CD4-positive, alpha-beta memory T cell (primary cell): ENCODE measurements around the gene NACA. TPM values are rescaled to one million over a fixed set of nuclear protein-coding genes. Genes with fewer than 3 reads are reported as not detected.
A peak's percentile ranks its signal among the peaks of the same experiment; 100 is the strongest.

ENCODE experiments used
- CTCF ChIA-PET: fragments of 350-600 bp; sonication (Branson Sonifier 250); formaldehyde crosslinking; loops from one replicate; lab custom pipeline; 2021; ENCODE audit warnings: inconsistent platforms; ENCODE audit not compliant: partially characterized antibody; lab: Charles Lee
- POLR2A ChIA-PET: fragments of 350-600 bp; sonication (Branson Sonifier 250); formaldehyde crosslinking; loops from one replicate; lab custom pipeline; 2021; ENCODE audit not compliant: partially characterized antibody; lab: Charles Lee
- DNase-seq, 5 donors: peaks; one replicate each; pipeline versions ENCODE4 v3.0.0 to v3.0.0-alpha.2; 2020 to 2022; ENCODE audit warnings: mixed read lengths in 1 of 5
- H3K27ac ChIP-seq: one replicate; pipeline ENCODE4 v1.7.0; 2013; ENCODE audit warnings: low read depth, low read length
- H3K27me3 ChIP-seq: 2 replicates; pipeline ENCODE4 v1.7.0; 2013; ENCODE audit warnings: mild to moderate bottlenecking, low read length, moderate library complexity; ENCODE audit not compliant: insufficient read depth
- H3K36me3 ChIP-seq: 2 replicates; pipeline ENCODE4 v1.7.0; 2013; ENCODE audit warnings: mild to moderate bottlenecking, low read length, moderate library complexity; ENCODE audit not compliant: insufficient read depth
- H3K4me1 ChIP-seq: 2 replicates; pipeline ENCODE4 v1.7.0; 2013; ENCODE audit warnings: mild to moderate bottlenecking, low read length, moderate library complexity; ENCODE audit not compliant: insufficient read depth
- H3K4me3 ChIP-seq, 2 donors: one replicate each; pipeline ENCODE4 v1.7.0; 2013; ENCODE audit warnings: low read length in 2 of 2, mild to moderate bottlenecking in 1 of 2
- H3K9me3 ChIP-seq, 2 donors: one replicate each; pipeline ENCODE4 v1.7.0; 2013; ENCODE audit warnings: low read length in 2 of 2, control low read depth in 1 of 2; ENCODE audit not compliant: control insufficient read depth in 1 of 2
- H3K27ac Mint-ChIP-seq, 7 donors: one replicate each; pipeline ENCODE4 v1.8.0; 2020 to 2021; ENCODE audit warnings: mixed read lengths in 7 of 7, mild to moderate bottlenecking in 6 of 7, inconsistent platforms in 3 of 7, moderate library complexity in 3 of 7
- H3K27me3 Mint-ChIP-seq, 2 donors: one replicate each; pipeline ENCODE4 v1.8.0; 2020 to 2021; ENCODE audit warnings: mixed read lengths in 2 of 2
- H3K36me3 Mint-ChIP-seq, 2 donors: one replicate each; pipeline ENCODE4 v1.8.0; 2020 to 2021; ENCODE audit warnings: mixed read lengths in 2 of 2, inconsistent platforms in 1 of 2, mild to moderate bottlenecking in 1 of 2
- H3K4me1 Mint-ChIP-seq, 4 donors: one replicate each; pipeline ENCODE4 v1.8.0; 2020 to 2021; ENCODE audit warnings: mixed read lengths in 4 of 4, mild to moderate bottlenecking in 1 of 4
- H3K4me3 Mint-ChIP-seq, 8 donors: one replicate each; pipeline ENCODE4 v1.8.0; 2020 to 2021; ENCODE audit warnings: mixed read lengths in 8 of 8, mild to moderate bottlenecking in 7 of 8, moderate library complexity in 6 of 8, inconsistent platforms in 3 of 8
- H3K9me3 Mint-ChIP-seq, 8 donors: one replicate each; pipeline ENCODE4 v1.8.0; 2020 to 2021; ENCODE audit warnings: mixed read lengths in 8 of 8, mild to moderate bottlenecking in 5 of 8, inconsistent platforms in 3 of 8, moderate library complexity in 1 of 8
- intact Hi-C: fragments of 100-400 bp; cut with micrococcal nuclease; formaldehyde crosslinking; loops from one replicate; pipeline ENCODE4 v1.15.1; 2023
- polyA plus RNA-seq, 2 donors: library from polyadenylated mRNA; unstranded; fragments of 300-500 nt; fragmentation: Illumina TruSeq; gene quantifications; one replicate each; pipeline ENCODE4 v1.2.3, GENCODE V29; 2021
- total RNA-seq, 2 experiments: library from RNA; stranded (reverse); gene quantifications; one replicate each; pipeline ENCODE4 v1.2.3, GENCODE V29; 2021

Gene NACA
- total and polyA plus RNA-seq, 4 experiments from 2014 or later, result 1,025 to 1,255 (median 1,184) TPM

DNA sequence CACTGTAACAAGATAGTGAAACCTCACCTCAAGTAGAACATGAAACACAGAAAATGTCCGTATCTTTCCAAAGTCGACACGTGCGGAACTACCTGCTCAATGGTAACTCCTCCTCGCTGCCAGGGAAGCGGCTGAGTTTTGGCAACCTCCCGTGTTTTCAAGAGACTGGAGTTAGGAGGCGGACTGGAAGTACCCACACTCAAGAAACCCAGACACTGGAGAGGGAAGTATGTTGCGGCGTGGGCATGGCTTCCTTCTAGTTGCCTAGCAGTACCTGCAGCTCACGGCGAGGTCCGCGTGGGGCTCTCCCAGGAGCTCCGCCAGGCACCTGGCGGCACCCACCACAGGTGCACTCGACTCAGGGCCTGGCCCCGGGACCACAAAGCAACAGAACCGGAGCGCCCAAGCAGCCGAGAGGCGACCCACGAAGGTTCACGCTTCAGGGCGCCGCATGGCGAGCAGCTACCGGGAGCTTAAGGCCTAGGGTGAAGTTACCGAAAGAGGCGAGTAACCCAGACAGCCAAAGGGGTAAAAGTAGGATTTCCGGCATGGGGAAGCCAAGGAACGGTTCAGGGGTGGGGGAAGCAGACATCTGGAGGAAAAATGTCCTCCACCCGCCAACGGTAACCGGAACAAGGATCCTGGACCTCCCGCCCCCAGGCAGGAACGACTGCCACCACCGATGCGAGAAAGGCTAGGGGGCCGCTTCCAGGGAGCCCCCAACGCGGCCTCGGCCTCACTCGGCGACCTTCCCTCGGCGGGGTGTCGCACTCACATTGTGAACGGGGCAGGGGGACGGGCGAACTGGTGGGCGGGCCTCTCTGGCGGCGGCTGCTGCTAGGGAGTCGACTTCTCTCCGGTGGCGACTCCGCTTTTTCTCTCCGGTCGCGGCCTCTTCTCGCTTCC, 37.6 kb downstream of the NACA start:
- H3K4me1 Mint-ChIP-seq, result peaks cover 16 to 57% (median 29%) of the 10 kb centered on the region in 4 donors
- H3K4me3 ChIP-seq, result peak overlapping the region; percentile 61 to 99
- DNase-seq, result peak; percentile 66 to 84 (median 73)
- H3K9me3 ChIP-seq, result no peaks in the 10 kb centered on the region
- peaks cover 43% of the 10 kb centered on the region for H3K4me1 ChIP-seq
- ChIA-PET POLR2A (interaction anchor here (0.6 to 10.9 kb wide), 26 partner anchors 9 to 743 kb away, joined by 3 to 247 read pairs (median 6); partner anchors contain the start of genes ATP5F1B, BAZ2A, IL23A and LRP1), CTCF (interaction anchor here (1.3 to 2.3 kb wide), 5 partner anchors 13 to 424 kb away, joined by 3 to 7 read pairs (median 4); no protein-coding TSS in a partner anchor)
- peaks cover 12 to 39% of the 10 kb centered on the region in 2 donors for H3K36me3 Mint-ChIP-seq
- peak overlapping the region; percentile 99 for H3K27ac ChIP-seq
- H3K9me3 Mint-ChIP-seq, result no peaks in the 10 kb centered on the region
- no peaks in the 10 kb centered on the region for H3K27me3 ChIP-seq
- no peaks in the 10 kb centered on the region for H3K27me3 Mint-ChIP-seq
- intact Hi-C loops, result loop anchor here (1.0 to 5.0 kb wide), 8 partner anchors 38 to 560 kb away; partner anchors contain the start of genes BAZ2A, ESYT1, NACA and NEMP1
- peak overlapping the region; percentile 99 to 100 (median 100) for H3K4me3 Mint-ChIP-seq
- peak overlapping the region; percentile 96 to 100 (median 100) for H3K27ac Mint-ChIP-seq
- no peaks in the 10 kb centered on the region for H3K36me3 ChIP-seq

DNA sequence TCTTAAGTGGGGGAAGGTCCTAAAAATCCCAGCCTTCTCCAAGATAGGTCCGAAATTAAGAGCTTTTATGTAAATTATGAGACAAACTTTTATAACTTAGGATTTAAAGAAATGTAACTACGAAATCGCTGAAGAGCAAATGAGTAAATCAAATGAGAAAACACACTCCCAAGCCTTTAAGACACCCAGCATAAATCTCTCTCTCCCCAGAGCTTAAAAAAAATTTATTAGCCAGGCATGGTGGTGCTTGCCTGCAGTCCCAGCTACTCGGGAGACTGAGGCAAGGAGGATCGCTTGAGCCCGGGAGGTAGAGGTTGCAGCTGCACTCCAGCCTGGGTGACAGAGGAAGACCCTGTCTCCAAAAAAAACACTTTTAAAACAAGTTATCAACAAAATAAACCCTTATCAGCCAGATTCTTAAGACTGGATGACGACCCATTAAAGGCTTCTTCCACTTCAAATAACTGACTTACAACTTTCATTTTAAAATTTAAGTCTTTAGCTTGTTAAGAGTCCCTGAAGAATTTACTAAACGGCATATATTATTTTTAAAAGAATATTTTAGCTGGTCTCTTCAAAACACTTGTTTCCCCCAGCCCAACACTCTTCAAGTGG, 40.2 kb downstream of the NACA start:
- CTCF ChIA-PET, result interaction anchor here (0.7 to 4.7 kb wide), 8 partner anchors 8 to 56 kb away, joined by 3 to 40 read pairs (median 4); partner anchors contain the start of genes ATP5F1B and NACA
- Histone ChIP-seq H3K36me3 (no peaks in the 10 kb centered on the region), H3K4me3 (peak overlapping the region; percentile 33 to 76), H3K9me3 (no peaks in the 10 kb centered on the region), H3K27ac (peak overlapping the region; percentile 99), H3K27me3 (no peaks in the 10 kb centered on the region), H3K4me1 (peaks cover 70% of the 10 kb centered on the region)
- POLR2A ChIA-PET, result interaction anchor here (0.6 to 10.9 kb wide), 15 partner anchors 8 to 836 kb away, joined by 3 to 247 read pairs (median 6); partner anchors contain the start of genes ATP5F1B, BAZ2A, NACA and PRIM1
- intact Hi-C loops, result loop anchor here (1.0 to 5.0 kb wide), 5 partner anchors 48 to 558 kb away; partner anchors contain the start of genes ESYT1, NEMP1 and STAT6
- peak in 3 of 5 donors; percentile 32 to 38 (median 33) for DNase-seq
- H3K27me3 Mint-ChIP-seq, result no peaks in the 10 kb centered on the region
- no peaks in the 10 kb centered on the region for H3K9me3 Mint-ChIP-seq
- H3K4me1 Mint-ChIP-seq, result peaks cover 24 to 76% (median 46%) of the 10 kb centered on the region in 4 donors
- H3K4me3 Mint-ChIP-seq, result peak overlapping the region; percentile 91 to 100 (median 100)
- peak overlapping the region; percentile 96 to 100 (median 100) for H3K27ac Mint-ChIP-seq
- peaks cover 15 to 46% of the 10 kb centered on the region in 2 donors for H3K36me3 Mint-ChIP-seq

DNA sequence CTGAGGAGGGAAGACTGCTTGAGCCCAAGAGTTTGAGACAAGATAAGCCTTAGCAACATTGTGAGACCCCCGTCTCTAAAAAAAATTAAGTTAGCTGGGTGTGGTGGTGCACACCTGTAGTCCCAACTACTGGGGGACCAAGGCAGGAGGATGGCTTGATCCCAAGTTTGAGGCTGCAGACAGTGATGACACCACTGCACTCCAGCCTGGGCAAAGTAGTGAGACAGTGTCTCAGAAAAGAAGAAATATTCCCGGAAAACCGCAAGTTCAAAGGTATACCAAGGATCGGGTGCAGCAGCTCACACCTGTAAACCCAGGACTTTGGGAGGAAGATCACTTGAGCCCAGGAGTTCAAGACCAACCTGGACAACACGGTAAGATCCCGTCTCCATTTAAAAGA, 42.8 kb downstream of the NACA start:
- peak overlapping the region; percentile 99 for H3K27ac ChIP-seq
- H3K9me3 Mint-ChIP-seq, result no peaks in the 10 kb centered on the region
- no peak overlapping the region for H3K4me3 ChIP-seq
- intact Hi-C loops, result no loop called here
- ChIA-PET CTCF (interaction anchor here (0.6 to 4.7 kb wide), 2 partner anchors 41 to 47 kb away, joined by 4 to 40 read pairs; no protein-coding TSS in a partner anchor), POLR2A (interaction anchor here (0.7 to 10.9 kb wide), 9 partner anchors 11 to 493 kb away, joined by 3 to 247 read pairs (median 6); partner anchors contain the start of genes ATP5F1B, BAZ2A, NACA and SMARCC2)
- DNase-seq, result no peak
- H3K36me3 ChIP-seq, result no peaks in the 10 kb centered on the region
- peaks cover 32 to 81% (median 58%) of the 10 kb centered on the region in 4 donors for H3K4me1 Mint-ChIP-seq
- no peaks in the 10 kb centered on the region for H3K27me3 ChIP-seq
- H3K36me3 Mint-ChIP-seq, result peaks cover 18 to 51% of the 10 kb centered on the region in 2 donors
- H3K4me3 Mint-ChIP-seq, result peak overlapping the region; percentile 58 to 100 (median 80)
- peaks cover 83% of the 10 kb centered on the region for H3K4me1 ChIP-seq
- H3K27ac Mint-ChIP-seq, result peak overlapping the region; percentile 69 to 100 (median 96)
- no peaks in the 10 kb centered on the region for H3K9me3 ChIP-seq
- no peaks in the 10 kb centered on the region for H3K27me3 Mint-ChIP-seq

DNA sequence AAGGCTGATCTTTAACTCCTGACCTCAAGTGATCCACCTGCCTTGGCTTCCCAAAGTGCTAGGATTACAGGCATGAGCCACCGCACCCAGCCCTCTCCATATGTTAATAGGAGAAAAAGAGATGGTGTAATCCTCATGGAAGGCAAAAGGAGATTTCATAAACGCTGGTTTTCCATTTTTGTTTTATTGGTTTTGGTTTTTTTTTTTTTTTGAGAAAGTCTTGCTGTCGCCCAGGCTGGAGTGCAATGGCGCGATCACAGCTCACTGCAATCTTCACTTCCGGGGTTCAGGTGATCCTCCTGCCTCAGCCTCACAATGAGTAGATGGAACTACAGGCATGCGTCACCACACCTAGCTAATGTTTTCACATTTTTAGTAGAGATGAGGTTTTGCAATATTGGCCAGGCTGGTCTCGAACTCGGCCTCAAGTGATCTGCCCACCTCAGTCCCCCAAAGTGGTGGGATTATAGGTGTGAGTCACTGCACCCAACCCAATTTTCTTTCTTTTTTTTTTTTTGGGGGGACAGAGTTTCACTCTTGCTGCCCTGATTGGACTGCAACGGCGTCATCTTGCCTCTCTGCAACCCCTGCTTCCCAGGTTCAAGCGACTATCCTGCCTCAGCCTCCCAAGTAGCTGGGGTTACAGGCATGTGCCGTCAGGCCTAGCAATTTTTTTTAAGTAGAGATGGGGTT, 45.1 kb downstream of the NACA start:
- ChIA-PET CTCF (interaction anchor here (1.1 kb wide), 1 partner anchor 80 kb away, joined by 3 read pairs; no protein-coding TSS in a partner anchor), POLR2A (interaction anchor here (0.6 to 3.4 kb wide), 6 partner anchors 8 to 46 kb away, joined by 3 to 29 read pairs (median 4); partner anchors contain the start of genes NACA and PTGES3)
- Histone ChIP-seq H3K27me3 (no peaks in the 10 kb centered on the region), H3K4me3 (no peak overlapping the region), H3K27ac (no peak overlapping the region), H3K4me1 (peaks cover 89% of the 10 kb centered on the region), H3K9me3 (no peaks in the 10 kb centered on the region), H3K36me3 (no peaks in the 10 kb centered on the region)
- peaks cover 17 to 37% of the 10 kb centered on the region in 2 donors for H3K36me3 Mint-ChIP-seq
- H3K9me3 Mint-ChIP-seq, result no peaks in the 10 kb centered on the region
- H3K4me1 Mint-ChIP-seq, result peaks cover 38 to 87% (median 66%) of the 10 kb centered on the region in 4 donors
- intact Hi-C loops, result no loop called here
- peak overlapping the region; percentile 29 to 96 (median 68) for H3K27ac Mint-ChIP-seq
- peak overlapping the region in 4 of 8 donors; percentile 29 to 63 (median 50) for H3K4me3 Mint-ChIP-seq
- no peaks in the 10 kb centered on the region for H3K27me3 Mint-ChIP-seq
- peak in 1 of 5 donors; percentile 22 for DNase-seq

DNA sequence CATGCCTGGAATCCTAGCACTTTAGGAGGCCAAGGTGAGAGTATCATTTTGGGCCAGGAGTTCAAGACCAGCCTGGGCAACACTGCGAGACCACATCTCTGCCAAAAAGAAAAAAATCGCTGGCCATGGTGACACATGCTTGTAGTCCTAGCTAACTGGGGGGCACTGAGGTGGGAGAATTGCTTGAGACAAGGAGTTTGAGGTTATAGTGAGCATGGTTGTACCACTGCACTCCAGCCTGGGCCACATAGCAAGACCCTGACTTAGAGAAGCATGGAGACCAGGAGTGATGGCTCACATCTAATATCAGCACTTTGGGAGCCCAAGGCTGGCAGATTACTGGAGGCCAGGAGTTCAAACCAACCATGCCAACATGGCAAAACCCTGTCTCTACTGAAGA, 46.2 kb downstream of the NACA start:
- Mint-ChIP-seq H3K27ac (peak overlapping the region in 6 of 7 donors; percentile 22 to 80 (median 57)), H3K27me3 (no peaks in the 10 kb centered on the region), H3K9me3 (no peaks in the 10 kb centered on the region), H3K4me3 (peak overlapping the region in 4 of 8 donors; percentile 1 to 59 (median 48)), H3K4me1 (peaks cover 33 to 84% (median 61%) of the 10 kb centered on the region in 4 donors), H3K36me3 (peaks cover 11 to 30% of the 10 kb centered on the region in 2 donors)
- DNase-seq, result no peak
- Histone ChIP-seq H3K4me3 (no peak overlapping the region), H3K27ac (no peak overlapping the region), H3K9me3 (no peaks in the 10 kb centered on the region), H3K27me3 (no peaks in the 10 kb centered on the region), H3K4me1 (peaks cover 88% of the 10 kb centered on the region), H3K36me3 (no peaks in the 10 kb centered on the region)
- intact Hi-C loops, result no loop called here
- ChIA-PET POLR2A (interaction anchor here (0.9 to 4.4 kb wide), 4 partner anchors 8 to 43 kb away, joined by 3 to 29 read pairs (median 10); partner anchors contain the start of gene PTGES3), CTCF (no interaction called here)

DNA sequence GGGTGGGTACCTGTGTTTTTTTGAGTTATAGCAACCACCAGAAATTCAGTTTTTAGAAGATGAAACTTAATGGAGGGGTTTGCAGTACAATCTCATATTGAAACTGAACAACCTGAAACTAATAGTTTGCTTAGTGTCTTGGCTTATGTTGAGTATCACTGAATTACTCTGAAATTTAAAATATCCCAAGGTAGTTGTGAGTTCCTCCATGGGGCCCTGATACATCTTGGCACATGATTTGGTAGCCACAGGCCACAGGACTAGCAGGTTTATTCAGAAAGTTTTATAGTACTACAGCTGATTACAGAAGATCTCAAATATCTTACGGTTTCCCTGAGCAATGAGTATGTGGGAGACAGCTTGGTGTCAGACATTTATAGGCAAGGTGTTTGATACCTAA, 47.4 kb downstream of the NACA start:
- peaks cover 40 to 86% (median 62%) of the 10 kb centered on the region in 4 donors for H3K4me1 Mint-ChIP-seq
- ChIA-PET CTCF (interaction anchor here (1.2 kb wide), 1 partner anchor 41 kb away, joined by 3 read pairs; no protein-coding TSS in a partner anchor), POLR2A (interaction anchor here (0.5 to 4.4 kb wide), 9 partner anchors 8 to 419 kb away, joined by 3 to 29 read pairs (median 4); partner anchors contain the start of genes ANKRD52, BAZ2A, NACA and PTGES3)
- intact Hi-C loops, result no loop called here
- H3K27ac ChIP-seq, result no peak overlapping the region
- no peak overlapping the region for H3K4me3 ChIP-seq
- H3K9me3 Mint-ChIP-seq, result no peaks in the 10 kb centered on the region
- H3K27me3 Mint-ChIP-seq, result no peaks in the 10 kb centered on the region
- peak overlapping the region in 5 of 7 donors; percentile 51 to 77 (median 53) for H3K27ac Mint-ChIP-seq
- H3K4me3 Mint-ChIP-seq, result peak overlapping the region in 4 of 8 donors; percentile 2 to 44 (median 30)
- H3K36me3 Mint-ChIP-seq, result peaks cover 13 to 31% of the 10 kb centered on the region in 2 donors
- no peaks in the 10 kb centered on the region for H3K9me3 ChIP-seq
- H3K27me3 ChIP-seq, result no peaks in the 10 kb centered on the region
- no peaks in the 10 kb centered on the region for H3K36me3 ChIP-seq
- peaks cover 93% of the 10 kb centered on the region for H3K4me1 ChIP-seq
- DNase-seq, result no peak
